GM12878 (cell line): Measurements from ENCODE around the gene TNFAIP3. TPM values are rescaled to one million over a fixed set of nuclear protein-coding genes. Genes with fewer than 3 reads are reported as not detected.

Experiments
- ATAC-seq: fragments of 200-7000 bp; cut with Tn5 transposase; 3 replicates; pipeline ENCODE4 v1.9.1; 2020; ENCODE audit warnings: mild to moderate bottlenecking, moderate library complexity
- BruUV-seq: library from RNA; stranded (reverse); fragments of 400-500 nt; replicated peaks from 2 replicates; lab custom pipeline; 2021; lab: Mats Ljungman, UMichigan
- CTCF ChIA-PET: fragments of 300-600 bp; sonication (Branson Sonifier 250); formaldehyde crosslinking; extraction: SDS; loops from one replicate; lab custom pipeline; 2021; ENCODE audit warnings: inconsistent platforms; lab: Yijun Ruan, JAX
- POLR2A ChIA-PET: fragments of 350-600 bp; formaldehyde crosslinking; extraction: SDS; loops from one replicate; lab custom pipeline; 2021; ENCODE audit warnings: inconsistent platforms; lab: Charles Lee
- RAD21 ChIA-PET: fragments of 300-600 bp; sonication (Branson Sonifier 250); formaldehyde crosslinking; loops from one replicate; lab custom pipeline; 2023; ENCODE audit warnings: antibody characterized with exemption; ENCODE audit not compliant: unreplicated experiment; lab: Charles Lee
- SMC1A ChIA-PET: fragments of 300-600 bp; sonication (Branson Sonifier 250); formaldehyde crosslinking; loops from one replicate; lab custom pipeline; 2023; ENCODE audit not compliant: unreplicated experiment, uncharacterized antibody; lab: Charles Lee
- DNase-seq: peaks from one replicate; pipeline ENCODE4 v3.0.0-alpha.2; 2011; ENCODE audit warnings: low read depth, low spot score
- FAIRE-seq: peaks from 3 replicates; lab custom pipeline; 2011; peaks lifted over from hg19 to GRCh38; lab: Jason Lieb, UNC
- H2AFZ ChIP-seq: 2 replicates; pipeline ENCODE4 v1.6.0; 2011; ENCODE audit warnings: low read depth, low read length, control low read depth; ENCODE audit not compliant: control insufficient read depth
- H3K27ac ChIP-seq: 2 replicates; pipeline ENCODE4 v1.5.1; 2011; ENCODE audit warnings: control low read depth; ENCODE audit not compliant: control insufficient read depth, insufficient read depth
- H3K27me3 ChIP-seq, 2 experiments: replicated peaks in 1 of 2; 2 replicates each; pipeline versions ENCODE4 v1.6.0 to v1.6.1; 2011; ENCODE audit warnings: low read length in 1 of 2; ENCODE audit not compliant: control insufficient read depth in 2 of 2, insufficient read depth in 2 of 2
- H3K36me3 ChIP-seq, 2 experiments: 2 replicates each; pipeline ENCODE4 v1.5.1; 2011; ENCODE audit warnings: low read length in 1 of 2; ENCODE audit not compliant: control insufficient read depth in 2 of 2, insufficient read depth in 2 of 2
- H3K4me1 ChIP-seq: 2 replicates; pipeline ENCODE4 v1.6.1; 2011; ENCODE audit warnings: mild to moderate bottlenecking, low read length, moderate library complexity, mixed read lengths; ENCODE audit not compliant: control insufficient read depth, insufficient read depth
- H3K4me2 ChIP-seq: 2 replicates; pipeline ENCODE4 v1.6.0; 2011; ENCODE audit warnings: control low read depth; ENCODE audit not compliant: control insufficient read depth, insufficient read depth
- H3K4me3 ChIP-seq: fragments of 200-600 bp; sonication (generic); 2 replicates; pipeline ENCODE4 v1.5.1; 2016
- H3K79me2 ChIP-seq: 2 replicates; pipeline ENCODE4 v1.6.0; 2011; ENCODE audit warnings: low read length; ENCODE audit not compliant: control insufficient read depth, insufficient read depth
- H3K9ac ChIP-seq: 2 replicates; pipeline ENCODE4 v1.8.0; 2011; ENCODE audit warnings: low read length, control low read depth, mixed read lengths; ENCODE audit not compliant: control insufficient read depth, insufficient read depth
- H3K9me3 ChIP-seq: replicated peaks from 3 replicates; pipeline ENCODE4 v1.5.1; 2011; ENCODE audit warnings: mild to moderate bottlenecking, low read length; ENCODE audit not compliant: control insufficient read depth, insufficient read depth
- H4K20me1 ChIP-seq: 2 replicates; pipeline ENCODE4 v1.6.0; 2011; ENCODE audit not compliant: control insufficient read depth, insufficient read depth
- BCL11A ChIP-seq: IDR thresholded peaks from 2 replicates; pipeline ENCODE4 v1.6.1; 2011; ENCODE audit warnings: low read depth, low read length
- BCLAF1 ChIP-seq: fragments of 450-650 bp; IDR thresholded peaks from 2 replicates; pipeline ENCODE4 v1.6.1; 2017; ENCODE audit warnings: antibody characterized with exemption, mild to moderate bottlenecking, moderate library complexity
- BRCA1 ChIP-seq: IDR thresholded peaks from 2 replicates; pipeline ENCODE4 v1.6.1; 2011; ENCODE audit warnings: low read depth, low read length, improper control_type of control experiment
- CBX3 ChIP-seq: fragments of 200-600 bp; sonication (generic); IDR thresholded peaks from 2 replicates; pipeline ENCODE4 v1.6.1; 2016; ENCODE audit warnings: low read depth, borderline replicate concordance
- IKZF1 ChIP-seq: fragments of 450-650 bp; conservative IDR thresholded peaks from 2 replicates; pipeline ENCODE4 v1.6.1; 2017; ENCODE audit warnings: antibody characterized with exemption, mild to moderate bottlenecking
- POLR2AphosphoS2 ChIP-seq: IDR thresholded peaks from 2 replicates; pipeline ENCODE4 v1.6.1; 2011; ENCODE audit warnings: low read depth, mild to moderate bottlenecking, low read length, improper control_type of control experiment, moderate library complexity
- SP1 ChIP-seq: IDR thresholded peaks from one replicate; pipeline ENCODE4 v1.6.1; 2011; ENCODE audit warnings: low read depth, low read length
- SPI1 ChIP-seq: IDR thresholded peaks from 2 replicates; pipeline ENCODE4 v1.6.1; 2011; ENCODE audit warnings: low read depth, mild to moderate bottlenecking, low read length, moderate library complexity, borderline replicate concordance; ENCODE audit not compliant: insufficient read depth
- TAF1 ChIP-seq: IDR thresholded peaks from 2 replicates; pipeline ENCODE4 v1.6.1; 2011; ENCODE audit warnings: mild to moderate bottlenecking, low read depth, low read length, borderline replicate concordance
- TCF12 ChIP-seq: IDR thresholded peaks from 2 replicates; pipeline ENCODE4 v1.6.1; 2011; ENCODE audit warnings: low read depth, mild to moderate bottlenecking, low read length
- ZBTB33 ChIP-seq: fragments of 450-650 bp; IDR thresholded peaks from 2 replicates; pipeline ENCODE4 v1.6.1; 2017; ENCODE audit warnings: mild to moderate bottlenecking
- ZNF384 ChIP-seq: IDR thresholded peaks from 2 replicates; pipeline ENCODE4 v1.6.1; 2012; ENCODE audit warnings: low read depth, mild to moderate bottlenecking, low read length, improper control_type of control experiment, borderline replicate concordance
- WGBS: methylation state at CpG from one replicate; pipeline ENCODE4 v1.1.6; 2016; ENCODE audit warnings: low lambda C conversion rate; ENCODE audit not compliant: insufficient replicate concordance, insufficient coverage; ENCODE audit errors: missing lambda C conversion rate; 5-methylcytosine and 5-hydroxymethylcytosine counted together
- in situ Hi-C: fragments of 300-500 bp; cut with MboI; formaldehyde crosslinking; loops from 9 replicates; pipeline ENCODE4 v1.14.3; 2018; ENCODE audit warnings: mixed read lengths
- intact Hi-C: fragments of 100-400 bp; cut with micrococcal nuclease; formaldehyde crosslinking; loops from one replicate; pipeline ENCODE4 v1.14.2; 2022; ENCODE audit not compliant: unreplicated experiment
- polyA plus RNA-seq, 11 experiments: library from polyadenylated mRNA; depleted of rRNA in 4 of 11; unstranded in 6 of 11; stranded (reverse) in 5 of 11; fragments of >200 nt; fragmentation: Nextera tagmentation in 4 of 11; fragmentation: Illumina TruSeq in 1 of 11; extraction: Ambion mirVana in 4 of 11; extraction: Trizol in 1 of 11; gene quantifications; 1 replicate in 1 of 11; 2 replicates in 10 of 11; pipeline versions ENCODE4 v1.2.1 to v1.2.3, GENCODE V29; 2011 to 2016; ENCODE audit warnings: inconsistent platforms in 2 of 11, missing spikeins in 2 of 11, low read depth in 1 of 11
- total RNA-seq, 4 experiments: library from RNA; depleted of rRNA in 3 of 4; stranded (reverse); fragments of >200 nt in 3 of 4; fragmentation: Illumina TruSeq in 1 of 4; extraction: Trizol in 1 of 4; gene quantifications; 2 replicates each; pipeline versions ENCODE4 v1.2.1 to v1.2.3, GENCODE V29; 2013 to 2021
- TF ChIP-seq, protein P1 (sequence below): fragments of 450-650 bp; IDR thresholded peaks from 2 replicates; pipeline ENCODE4 v1.6.1; 2016; ENCODE audit warnings: mild to moderate bottlenecking
- TF ChIP-seq, protein P2 (sequence below): fragments of 450-650 bp; IDR thresholded peaks from 2 replicates; pipeline ENCODE4 v1.6.1; 2018; ENCODE audit warnings: mild to moderate bottlenecking, low read depth, moderate library complexity; ENCODE audit not compliant: partially characterized antibody

The TNFAIP3 gene
- total and polyA plus RNA-seq, 10 of the 15 experiments (the other 5 are each of a cell fraction or from before 2014, with no cell fraction given) = 18.0 to 350 (median 127) TPM

DNA sequence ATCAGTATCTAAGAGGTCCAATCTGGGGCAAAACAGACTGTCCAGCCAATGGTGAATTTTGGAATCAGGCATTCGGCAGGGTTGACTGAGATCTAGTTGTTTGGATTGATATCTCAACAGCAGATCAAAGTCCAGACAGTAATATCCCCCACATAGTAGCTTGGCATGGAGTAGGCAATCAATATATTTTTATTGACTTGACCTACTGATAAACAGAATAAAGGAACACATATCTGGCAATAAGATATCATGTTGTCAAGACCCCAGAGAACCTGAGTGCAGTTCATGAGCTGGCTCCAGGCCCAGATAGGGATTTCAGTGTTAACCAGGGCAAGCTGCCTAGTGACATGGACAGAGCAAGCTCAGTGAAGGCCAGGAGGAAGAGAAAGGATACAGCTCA is 34.4 kb downstream of the TNFAIP3 start (continued):
- no peak for TF ChIP-seq ZBTB33
- no peak for TF ChIP-seq POLR2AphosphoS2
- no peak for TF ChIP-seq TAF1
- TF ChIP-seq IKZF1 = no peak
- TF ChIP-seq BCL11A = no peak
- TF ChIP-seq SPI1 = no peak

DNA sequence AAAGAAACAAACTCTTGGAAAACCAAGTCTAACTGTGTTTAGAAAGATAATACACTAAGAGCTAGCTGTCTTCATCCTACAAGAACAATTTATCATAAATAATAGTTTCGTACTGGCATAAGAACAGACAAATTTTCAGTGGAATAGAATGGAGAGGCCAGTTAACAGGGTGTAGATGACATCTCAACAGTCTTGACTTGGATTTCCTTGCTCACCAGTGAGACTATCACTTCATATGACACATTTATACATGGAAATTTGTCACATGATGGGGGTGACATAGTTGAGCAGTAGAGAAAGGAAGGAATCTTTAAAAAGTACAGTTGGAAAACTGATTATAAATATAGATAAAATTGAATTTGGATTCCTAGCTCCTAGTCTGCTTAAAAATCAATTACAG is 35.6 kb downstream of the TNFAIP3 start:
- ChIA-PET CTCF (interaction anchor here (0.8 to 2.5 kb wide), 12 partner anchors 8 to 195 kb away, joined by 3 to 10 read pairs (median 5); partner anchors contain the start of gene TNFAIP3), POLR2A (interaction anchor here (0.9 to 1.6 kb wide), 8 partner anchors 10 to 72 kb away, joined by 3 to 5 read pairs (median 4); no protein-coding TSS in a partner anchor), RAD21 (interaction anchor here (0.7 to 3.5 kb wide), 5 partner anchors 10 to 38 kb away, joined by 4 to 28 read pairs (median 10); no protein-coding TSS in a partner anchor), SMC1A (interaction anchor here (0.6 to 7.0 kb wide), 9 partner anchors 9 to 42 kb away, joined by 3 to 70 read pairs (median 15); no protein-coding TSS in a partner anchor)
- no peak for FAIRE-seq
- intact Hi-C loops = no loop called here
- Histone ChIP-seq H4K20me1 (no peaks in the 10 kb centered on the region), H3K4me1 (peaks cover 18% of the 10 kb centered on the region), H3K27ac (no peak overlapping the region), H3K79me2 (peaks cover 16% of the 10 kb centered on the region), H3K9ac (no peak overlapping the region), H2AFZ (peak overlapping the region; percentile 45), H3K9me3 (no peaks in the 10 kb centered on the region), H3K4me2 (no peak overlapping the region), H3K4me3 (no peak overlapping the region), H3K27me3 (no peaks in the 10 kb centered on the region), H3K36me3 (no peaks in the 10 kb centered on the region)
- no TSS peak for BruUV-seq
- WGBS = 95% methylated on average over 1 of the region's 1 CpG
- in situ Hi-C loops = no loop called here
- no peak for DNase-seq
- no peak for ATAC-seq
- no peak for TF ChIP-seq POLR2AphosphoS2
- TF ChIP-seq BCLAF1 = no peak
- no peak for TF ChIP-seq TCF12
- TF ChIP-seq, protein P1, sequence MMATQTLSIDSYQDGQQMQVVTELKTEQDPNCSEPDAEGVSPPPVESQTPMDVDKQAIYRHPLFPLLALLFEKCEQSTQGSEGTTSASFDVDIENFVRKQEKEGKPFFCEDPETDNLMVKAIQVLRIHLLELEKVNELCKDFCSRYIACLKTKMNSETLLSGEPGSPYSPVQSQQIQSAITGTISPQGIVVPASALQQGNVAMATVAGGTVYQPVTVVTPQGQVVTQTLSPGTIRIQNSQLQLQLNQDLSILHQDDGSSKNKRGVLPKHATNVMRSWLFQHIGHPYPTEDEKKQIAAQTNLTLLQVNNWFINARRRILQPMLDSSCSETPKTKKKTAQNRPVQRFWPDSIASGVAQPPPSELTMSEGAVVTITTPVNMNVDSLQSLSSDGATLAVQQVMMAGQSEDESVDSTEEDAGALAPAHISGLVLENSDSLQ = no peak
- no peak for TF ChIP-seq CBX3
- TF ChIP-seq, protein P2, sequence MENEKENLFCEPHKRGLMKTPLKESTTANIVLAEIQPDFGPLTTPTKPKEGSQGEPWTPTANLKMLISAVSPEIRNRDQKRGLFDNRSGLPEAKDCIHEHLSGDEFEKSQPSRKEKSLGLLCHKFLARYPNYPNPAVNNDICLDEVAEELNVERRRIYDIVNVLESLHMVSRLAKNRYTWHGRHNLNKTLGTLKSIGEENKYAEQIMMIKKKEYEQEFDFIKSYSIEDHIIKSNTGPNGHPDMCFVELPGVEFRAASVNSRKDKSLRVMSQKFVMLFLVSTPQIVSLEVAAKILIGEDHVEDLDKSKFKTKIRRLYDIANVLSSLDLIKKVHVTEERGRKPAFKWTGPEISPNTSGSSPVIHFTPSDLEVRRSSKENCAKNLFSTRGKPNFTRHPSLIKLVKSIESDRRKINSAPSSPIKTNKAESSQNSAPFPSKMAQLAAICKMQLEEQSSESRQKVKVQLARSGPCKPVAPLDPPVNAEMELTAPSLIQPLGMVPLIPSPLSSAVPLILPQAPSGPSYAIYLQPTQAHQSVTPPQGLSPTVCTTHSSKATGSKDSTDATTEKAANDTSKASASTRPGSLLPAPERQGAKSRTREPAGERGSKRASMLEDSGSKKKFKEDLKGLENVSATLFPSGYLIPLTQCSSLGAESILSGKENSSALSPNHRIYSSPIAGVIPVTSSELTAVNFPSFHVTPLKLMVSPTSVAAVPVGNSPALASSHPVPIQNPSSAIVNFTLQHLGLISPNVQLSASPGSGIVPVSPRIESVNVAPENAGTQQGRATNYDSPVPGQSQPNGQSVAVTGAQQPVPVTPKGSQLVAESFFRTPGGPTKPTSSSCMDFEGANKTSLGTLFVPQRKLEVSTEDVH = no peak
- TF ChIP-seq SP1 = no peak
- TF ChIP-seq ZNF384 = no peak
- no peak for TF ChIP-seq BRCA1
